ENCODE data around the gene CYP4F12.

Gene CYP4F12

DNA sequence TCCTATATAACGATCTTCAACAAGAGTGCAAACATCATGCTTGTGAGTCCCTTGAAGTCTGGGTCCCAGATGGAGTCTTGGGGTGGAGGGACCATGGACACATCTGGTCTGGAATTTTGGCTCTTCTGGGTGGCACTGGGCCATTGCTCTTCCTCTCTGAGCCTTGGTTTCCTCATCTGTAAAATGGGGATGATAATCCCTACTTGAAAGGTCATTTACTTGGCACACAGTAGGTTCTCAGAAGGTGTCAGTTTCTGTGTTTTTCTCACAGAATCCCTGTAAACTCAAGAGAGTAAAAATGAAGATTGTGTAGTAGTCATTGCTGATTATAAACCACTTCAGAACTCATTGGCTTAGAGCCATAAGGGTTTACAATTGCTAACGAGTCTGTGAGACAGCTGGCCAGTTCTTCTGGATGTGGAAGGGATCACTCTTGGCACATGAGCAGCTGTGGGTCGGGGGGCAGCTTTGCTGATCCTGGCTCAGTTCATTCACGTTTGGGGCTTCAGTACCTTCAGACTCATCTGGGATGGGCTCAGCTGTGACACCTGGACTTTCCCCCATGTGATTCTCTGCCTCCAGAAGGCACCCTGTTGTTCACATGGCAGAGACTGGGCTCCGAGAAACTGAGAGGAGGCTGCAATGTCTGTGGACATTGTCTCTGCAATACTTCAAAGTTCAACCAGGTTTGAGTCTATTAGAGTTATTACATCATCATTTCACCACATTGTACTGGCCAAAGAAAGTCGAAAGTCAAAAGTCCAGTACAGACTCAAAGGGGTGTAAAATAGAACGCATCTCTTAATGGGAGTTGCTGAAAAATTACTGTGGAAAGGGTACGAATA, 7.8 kb downstream of the CYP4F12 start:
- Histone ChIP-seq H3K36me3 (ENCODE audit: insufficient read depth, insufficient read length, low read length) (no peaks in the 10 kb centered on the region), H3K9me3 (ENCODE audit: insufficient read depth, low read length) (no peaks in the 10 kb centered on the region), H3K4me3 (ENCODE audit: insufficient read length, low read depth) (no peak overlapping the region)

GRCh38 chr19:15683411-15683810, 10.5 kb downstream of the CYP4F12 start:
- Histone ChIP-seq H3K9me3 (ENCODE audit: insufficient read depth, low read length) (no peaks in the 10 kb centered on the region), H3K4me1 (ENCODE audit: insufficient read depth, insufficient read length) (no peaks in the 10 kb centered on the region), H3K9ac (ENCODE audit: insufficient read length, low read depth) (no peak overlapping the region), H3K4me3 (ENCODE audit: insufficient read length, low read depth) (no peak overlapping the region), H3K36me3 (ENCODE audit: insufficient read depth, insufficient read length, low read length) (no peaks in the 10 kb centered on the region), H3K27me3 (ENCODE audit: insufficient read depth, insufficient read length) (peaks cover 71% of the 10 kb centered on the region)
- DNase-seq (ENCODE audit: low read depth, low spot score): no peak
- no peak for TF ChIP-seq ZNF274 (IDR thresholded peaks at IDR 0.05; ENCODE audit: low read depth, low read length)
- no peak for TF ChIP-seq YY1 (IDR thresholded peaks at IDR 0.05; ENCODE audit: insufficient read depth, insufficient read length)
- no peak for TF ChIP-seq SUZ12 (IDR thresholded peaks at IDR 0.05; ENCODE audit: extremely low read depth, insufficient read depth, insufficient read length)

More for the DNA sequence above, 7.8 kb downstream of the CYP4F12 start:
- Histone ChIP-seq H3K27me3 (ENCODE audit: insufficient read depth, insufficient read length) (peaks cover 74% of the 10 kb centered on the region), H3K9ac (ENCODE audit: insufficient read length, low read depth) (no peak overlapping the region), H3K4me1 (ENCODE audit: insufficient read depth, insufficient read length) (no peaks in the 10 kb centered on the region)
- no peak for DNase-seq (ENCODE audit: low read depth, low spot score)
- TF ChIP-seq ZNF274 (IDR thresholded peaks at IDR 0.05; ENCODE audit: low read depth, low read length) (no peak), YY1 (IDR thresholded peaks at IDR 0.05; ENCODE audit: insufficient read depth, insufficient read length) (no peak), SUZ12 (IDR thresholded peaks at IDR 0.05; ENCODE audit: extremely low read depth, insufficient read depth, insufficient read length) (no peak)

- TF ChIP-seq YY1 (IDR thresholded peaks at IDR 0.05; ENCODE audit: insufficient read depth, insufficient read length) (no peak), SUZ12 (IDR thresholded peaks at IDR 0.05; ENCODE audit: extremely low read depth, insufficient read depth, insufficient read length) (no peak), ZNF274 (IDR thresholded peaks at IDR 0.05; ENCODE audit: low read depth, low read length) (no peak)
- H3K4me1 ChIP-seq (ENCODE audit: insufficient read depth, insufficient read length): no peaks in the 10 kb centered on the region
- peaks cover 57% of the 10 kb centered on the region for H3K27me3 ChIP-seq (ENCODE audit: insufficient read depth, insufficient read length)
- no peaks in the 10 kb centered on the region for H3K9me3 ChIP-seq (ENCODE audit: insufficient read depth, low read length)
- DNase-seq (ENCODE audit: low read depth, low spot score): no peak
- no peak overlapping the region for H3K4me3 ChIP-seq (ENCODE audit: insufficient read length, low read depth)
- no peak overlapping the region for H3K9ac ChIP-seq (ENCODE audit: insufficient read length, low read depth)
- no peaks in the 10 kb centered on the region for H3K36me3 ChIP-seq (ENCODE audit: insufficient read depth, insufficient read length, low read length)
These were observed 11.9 kb downstream of the CYP4F12 start for GRCh38 chr19:15684828-15685227.

GRCh38 chr19:15696654-15697194, 23.8 kb downstream of the CYP4F12 start:
- Histone ChIP-seq H3K36me3 (ENCODE audit: insufficient read depth, insufficient read length, low read length) (no peaks in the 10 kb centered on the region), H3K27me3 (ENCODE audit: insufficient read depth, insufficient read length) (no peaks in the 10 kb centered on the region), H3K9ac (ENCODE audit: insufficient read length, low read depth) (no peak overlapping the region), H3K9me3 (ENCODE audit: insufficient read depth, low read length) (peaks cover 6% of the 10 kb centered on the region; the same call in 1 of the 2 replicates), H3K4me1 (ENCODE audit: insufficient read depth, insufficient read length) (no peaks in the 10 kb centered on the region), H3K4me3 (ENCODE audit: insufficient read length, low read depth) (no peak overlapping the region)
- DNase-seq (ENCODE audit: low read depth, low spot score): no peak
- TF ChIP-seq ZNF274 (IDR thresholded peaks at IDR 0.05; ENCODE audit: low read depth, low read length): no peak
- TF ChIP-seq YY1 (IDR thresholded peaks at IDR 0.05; ENCODE audit: insufficient read depth, insufficient read length): no peak
- TF ChIP-seq SUZ12 (IDR thresholded peaks at IDR 0.05; ENCODE audit: extremely low read depth, insufficient read depth, insufficient read length): no peak

DNA sequence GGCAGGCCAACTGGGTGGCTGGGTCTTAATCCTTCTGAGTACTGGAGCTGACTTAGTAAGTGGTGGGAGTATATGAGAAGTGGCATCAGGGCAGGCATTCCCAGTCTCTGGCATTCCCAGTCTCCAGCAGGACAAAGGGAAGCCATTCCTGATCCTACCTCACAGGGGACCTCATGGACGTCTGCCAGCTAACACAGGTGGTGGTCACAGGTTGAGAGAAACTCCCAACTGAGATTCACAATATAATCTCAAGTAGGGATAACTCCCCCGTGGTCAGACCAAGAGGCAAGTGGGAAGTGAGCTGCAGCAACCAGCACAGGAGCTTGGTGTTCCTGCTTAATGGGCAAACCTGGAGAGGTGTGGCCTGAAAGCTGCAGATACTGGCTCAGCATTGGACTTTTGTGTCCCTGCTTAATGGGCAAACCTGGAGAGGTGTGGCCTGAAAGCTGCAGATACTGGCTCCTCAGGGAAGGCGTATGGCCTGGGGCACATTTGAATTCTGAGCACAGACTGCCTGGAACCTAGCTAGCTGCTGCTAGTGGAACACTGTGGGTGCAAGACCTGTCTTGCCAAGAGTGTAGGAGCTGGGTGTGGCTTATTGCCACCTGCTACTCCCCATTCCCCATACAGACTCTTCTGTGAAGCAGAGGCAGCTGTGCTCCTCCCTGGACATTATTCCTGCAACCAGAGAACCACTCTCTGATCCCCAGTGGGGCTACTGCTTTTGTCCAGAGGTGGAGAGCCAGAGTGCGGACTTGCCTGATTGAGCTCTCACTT, 29.1 kb downstream of the CYP4F12 start:
- Histone ChIP-seq H3K36me3 (ENCODE audit: insufficient read depth, insufficient read length, low read length) (no peaks in the 10 kb centered on the region), H3K4me1 (ENCODE audit: insufficient read depth, insufficient read length) (no peaks in the 10 kb centered on the region), H3K9me3 (ENCODE audit: insufficient read depth, low read length) (peaks cover 8% of the 10 kb centered on the region; the same call in 1 of the 2 replicates), H3K4me3 (ENCODE audit: insufficient read length, low read depth) (no peak overlapping the region), H3K27me3 (ENCODE audit: insufficient read depth, insufficient read length) (no peaks in the 10 kb centered on the region), H3K9ac (ENCODE audit: insufficient read length, low read depth) (no peak overlapping the region)
- no peak for DNase-seq (ENCODE audit: low read depth, low spot score)
- no peak for TF ChIP-seq ZNF274 (IDR thresholded peaks at IDR 0.05; ENCODE audit: low read depth, low read length)
- TF ChIP-seq YY1 (IDR thresholded peaks at IDR 0.05; ENCODE audit: insufficient read depth, insufficient read length): no peak
- no peak for TF ChIP-seq SUZ12 (IDR thresholded peaks at IDR 0.05; ENCODE audit: extremely low read depth, insufficient read depth, insufficient read length)

DNA sequence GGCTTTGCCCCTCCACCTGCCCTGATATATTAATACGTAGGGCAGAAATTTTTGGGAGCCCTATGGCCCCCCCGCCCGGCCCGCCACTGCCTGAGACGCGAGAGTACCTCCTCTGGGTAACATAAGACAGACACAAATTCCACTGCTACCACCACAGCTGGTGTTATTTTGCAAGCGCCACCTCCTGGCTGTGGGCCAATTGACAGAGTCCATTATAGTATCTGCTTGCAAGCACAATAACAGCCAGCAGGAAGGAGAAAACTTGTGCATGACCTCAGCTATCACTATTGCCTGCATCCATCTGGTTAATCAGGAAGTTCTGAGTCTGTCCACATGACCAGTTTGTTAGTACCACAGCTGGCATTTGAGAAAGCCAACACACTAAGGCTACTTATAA, 29.6 kb downstream of the CYP4F12 start:
- Histone ChIP-seq H3K4me1 (ENCODE audit: insufficient read depth, insufficient read length) (no peaks in the 10 kb centered on the region), H3K4me3 (ENCODE audit: insufficient read length, low read depth) (no peak overlapping the region), H3K36me3 (ENCODE audit: insufficient read depth, insufficient read length, low read length) (no peaks in the 10 kb centered on the region), H3K27me3 (ENCODE audit: insufficient read depth, insufficient read length) (no peaks in the 10 kb centered on the region), H3K9me3 (ENCODE audit: insufficient read depth, low read length) (peaks cover 8% of the 10 kb centered on the region; the same call in 1 of the 2 replicates), H3K9ac (ENCODE audit: insufficient read length, low read depth) (no peak overlapping the region)
- no peak for TF ChIP-seq SUZ12 (IDR thresholded peaks at IDR 0.05; ENCODE audit: extremely low read depth, insufficient read depth, insufficient read length)
- TF ChIP-seq YY1 (IDR thresholded peaks at IDR 0.05; ENCODE audit: insufficient read depth, insufficient read length): no peak
- TF ChIP-seq ZNF274 (IDR thresholded peaks at IDR 0.05; ENCODE audit: low read depth, low read length): no peak
- no peak for DNase-seq (ENCODE audit: low read depth, low spot score)

DNA sequence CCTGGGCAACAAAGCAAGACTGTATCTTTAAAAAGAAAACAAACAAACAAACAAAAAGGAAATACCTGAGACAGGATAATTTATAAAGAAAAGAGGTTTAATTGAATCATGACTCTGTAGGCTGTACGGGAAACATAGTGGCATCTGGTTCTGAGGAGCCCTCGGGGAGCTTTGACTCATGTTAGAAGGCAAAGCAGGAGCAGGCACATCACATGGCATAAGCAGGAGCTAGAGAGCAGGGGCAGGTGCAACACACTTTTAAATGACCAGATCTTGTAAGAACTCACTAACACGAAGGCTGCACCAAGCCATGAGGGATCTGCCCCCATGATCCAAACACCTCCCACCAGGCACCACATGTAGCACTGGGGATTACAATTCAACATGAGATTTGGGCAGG, 41.8 kb downstream of the CYP4F12 start:
- Histone ChIP-seq H3K4me3 (ENCODE audit: insufficient read length, low read depth) (no peak overlapping the region), H3K4me1 (ENCODE audit: insufficient read depth, insufficient read length) (no peaks in the 10 kb centered on the region), H3K9me3 (ENCODE audit: insufficient read depth, low read length) (no peaks in the 10 kb centered on the region), H3K27me3 (ENCODE audit: insufficient read depth, insufficient read length) (peaks cover 38% of the 10 kb centered on the region), H3K36me3 (ENCODE audit: insufficient read depth, insufficient read length, low read length) (no peaks in the 10 kb centered on the region), H3K9ac (ENCODE audit: insufficient read length, low read depth) (no peak overlapping the region)
- no peak for DNase-seq (ENCODE audit: low read depth, low spot score)
- no peak for TF ChIP-seq ZNF274 (IDR thresholded peaks at IDR 0.05; ENCODE audit: low read depth, low read length)
- TF ChIP-seq SUZ12 (IDR thresholded peaks at IDR 0.05; ENCODE audit: extremely low read depth, insufficient read depth, insufficient read length): no peak
- no peak for TF ChIP-seq YY1 (IDR thresholded peaks at IDR 0.05; ENCODE audit: insufficient read depth, insufficient read length)

Measured in NT2/D1 (cell line).